Loucy (cell line): ENCODE measurements around the gene HAUS6.

ENCODE experiments used
- H2AFZ ChIP-seq: fragments of 200-600 bp; sonication (generic); 2 replicates; pipeline ENCODE4 v1.6.0; 2016; ENCODE audit warnings: antibody characterized with exemption, mild to moderate bottlenecking, low read length, moderate library complexity
- H3F3A ChIP-seq: fragments of 200-600 bp; 2 replicates; pipeline ENCODE4 v1.6.0; 2016; ENCODE audit warnings: antibody characterized with exemption, low read depth, mild to moderate bottlenecking
- H3K27me3 ChIP-seq: fragments of 200-600 bp; sonication (generic); 2 replicates; pipeline ENCODE4 v1.6.1; 2014; ENCODE audit warnings: low read length, mild to moderate bottlenecking; ENCODE audit not compliant: insufficient read depth, poor library complexity, severe bottlenecking
- H3K36me3 ChIP-seq: fragments of 200-600 bp; sonication (generic); 2 replicates; pipeline ENCODE4 v1.6.1; 2016; ENCODE audit warnings: low read length; ENCODE audit not compliant: insufficient read depth
- H3K4me1 ChIP-seq: fragments of 200-600 bp; sonication (generic); 2 replicates; pipeline ENCODE4 v1.5.1; 2014; ENCODE audit warnings: low read length, mild to moderate bottlenecking; ENCODE audit not compliant: insufficient read depth, poor library complexity, severe bottlenecking
- H3K4me2 ChIP-seq: fragments of 200-600 bp; sonication (generic); 2 replicates; pipeline ENCODE4 v1.6.0; 2014; ENCODE audit warnings: antibody characterized with exemption, low read length, low read depth, mild to moderate bottlenecking; ENCODE audit not compliant: poor library complexity, severe bottlenecking
- H3K4me3 ChIP-seq: fragments of 200-600 bp; sonication (generic); 2 replicates; pipeline ENCODE4 v1.5.1; 2014; ENCODE audit warnings: low read length, mild to moderate bottlenecking, mixed read lengths; ENCODE audit not compliant: poor library complexity, severe bottlenecking
- H3K79me2 ChIP-seq: fragments of 200-600 bp; sonication (generic); 2 replicates; pipeline ENCODE4 v1.6.1; 2014; ENCODE audit warnings: low read length; ENCODE audit not compliant: insufficient read depth
- H3K9ac ChIP-seq: fragments of 200-600 bp; sonication (generic); 2 replicates; pipeline ENCODE4 v1.6.0; 2014; ENCODE audit warnings: mild to moderate bottlenecking, low read depth, low read length, moderate library complexity; ENCODE audit not compliant: poor library complexity, severe bottlenecking
- H3K9me2 ChIP-seq: fragments of 200-600 bp; sonication (generic); replicated peaks from 2 replicates; pipeline ENCODE4 v1.6.1; 2016; ENCODE audit warnings: low read depth, low read length, mixed read lengths
- H3K9me3 ChIP-seq: fragments of 200-600 bp; sonication (generic); 2 replicates; pipeline ENCODE4 v1.6.1; 2014; ENCODE audit warnings: mild to moderate bottlenecking, antibody characterized with exemption, low read length, low read depth; ENCODE audit not compliant: insufficient read depth
- H4K20me1 ChIP-seq: fragments of 200-600 bp; sonication (generic); 2 replicates; pipeline ENCODE4 v1.6.0; 2014; ENCODE audit warnings: antibody characterized with exemption, low read length, mild to moderate bottlenecking; ENCODE audit not compliant: insufficient read depth, poor library complexity, severe bottlenecking
- CTCF ChIP-seq: fragments of 200-600 bp; sonication (generic); conservative IDR thresholded peaks from 2 replicates; pipeline ENCODE4 v1.5.1; 2014; ENCODE audit warnings: mild to moderate bottlenecking, antibody characterized with exemption, low read length
- EZH2phosphoT487 ChIP-seq: fragments of 200-600 bp; IDR thresholded peaks from 2 replicates; pipeline ENCODE4 v1.6.1; 2018; ENCODE audit warnings: antibody characterized with exemption, mild to moderate bottlenecking, moderate library complexity, borderline replicate concordance

HAUS6 gene

GRCh38 chr9:19145881-19146280 is 43.2 kb upstream of the HAUS6 start:
- H3K4me1 ChIP-seq: peaks cover 4% of the 10 kb centered on the region
- H3K9ac ChIP-seq: no peak overlapping the region
- no peak overlapping the region for H3K4me2 ChIP-seq
- H2AFZ ChIP-seq: no peak overlapping the region
- TF ChIP-seq CTCF (no peak), EZH2phosphoT487 (no peak)
- no peaks in the 10 kb centered on the region for H4K20me1 ChIP-seq
- H3K4me3 ChIP-seq: no peak overlapping the region
- no peaks in the 10 kb centered on the region for H3K36me3 ChIP-seq
- H3K27me3 ChIP-seq: no peaks in the 10 kb centered on the region
- no peaks in the 10 kb centered on the region for H3K9me2 ChIP-seq
- no peaks in the 10 kb centered on the region for H3F3A ChIP-seq
- no peaks in the 10 kb centered on the region for H3K9me3 ChIP-seq
- H3K79me2 ChIP-seq: no peaks in the 10 kb centered on the region

- Histone ChIP-seq H3K9me2 (no peaks in the 10 kb centered on the region), H3K4me3 (no peak overlapping the region), H3K9me3 (no peaks in the 10 kb centered on the region), H3K79me2 (no peaks in the 10 kb centered on the region), H3K27me3 (no peaks in the 10 kb centered on the region), H3K4me2 (no peak overlapping the region), H3K9ac (no peak overlapping the region), H2AFZ (no peak overlapping the region), H4K20me1 (no peaks in the 10 kb centered on the region), H3F3A (no peaks in the 10 kb centered on the region), H3K36me3 (no peaks in the 10 kb centered on the region), H3K4me1 (no peaks in the 10 kb centered on the region)
- TF ChIP-seq EZH2phosphoT487 (no peak), CTCF (no peak)
Measured at GRCh38 chr9:19140259-19140658, 37.6 kb upstream of the HAUS6 start.

GRCh38 chr9:19138084-19138483 is 35.4 kb upstream of the HAUS6 start:
- Histone ChIP-seq H3K27me3 (no peaks in the 10 kb centered on the region), H2AFZ (no peak overlapping the region), H3K79me2 (no peaks in the 10 kb centered on the region), H3K9me2 (no peaks in the 10 kb centered on the region), H3K4me1 (no peaks in the 10 kb centered on the region), H3K4me2 (no peak overlapping the region), H3K36me3 (no peaks in the 10 kb centered on the region), H3F3A (no peaks in the 10 kb centered on the region), H4K20me1 (no peaks in the 10 kb centered on the region), H3K9me3 (no peaks in the 10 kb centered on the region), H3K9ac (no peak overlapping the region), H3K4me3 (no peak overlapping the region)
- TF ChIP-seq EZH2phosphoT487 (no peak), CTCF (no peak)
